Chondrocyte (in vitro differentiated cells): Measurements from ENCODE around the gene HID1. TPM values are rescaled to one million over a fixed set of nuclear protein-coding genes. Genes with fewer than 3 reads are reported as not detected.
A peak's percentile ranks its signal among the peaks of the same experiment; 100 is the strongest.

Experiments
- DNase-seq: peaks from one replicate; pipeline ENCODE4 v3.0.0; 2021; ENCODE audit warnings: mixed read lengths, low spot score
- H3K27ac Mint-ChIP-seq: one replicate; pipeline ENCODE4 v1.8.0; 2021; ENCODE audit warnings: mild to moderate bottlenecking, moderate library complexity, mixed read lengths; ENCODE audit not compliant: unreplicated experiment
- H3K27me3 Mint-ChIP-seq: 2 replicates; pipeline ENCODE4 v1.8.0; 2021; ENCODE audit warnings: low read depth, mixed read lengths
- H3K36me3 Mint-ChIP-seq: 2 replicates; pipeline ENCODE4 v1.8.0; 2021; ENCODE audit warnings: low read depth, mixed read lengths
- H3K4me1 Mint-ChIP-seq: 2 replicates; pipeline ENCODE4 v1.8.0; 2021; ENCODE audit warnings: low read depth, mild to moderate bottlenecking, mixed read lengths
- H3K4me3 Mint-ChIP-seq: one replicate; pipeline ENCODE4 v1.8.0; 2021; ENCODE audit warnings: mild to moderate bottlenecking, moderate library complexity, mixed read lengths; ENCODE audit not compliant: unreplicated experiment
- H3K9me3 Mint-ChIP-seq: 2 replicates; pipeline ENCODE4 v1.8.0; 2021; ENCODE audit warnings: low read depth, mixed read lengths
- total RNA-seq: library from RNA; stranded (reverse); gene quantifications from 3 replicates; pipeline ENCODE4 v1.2.1, GENCODE V29; 2021
- TF ChIP-seq, protein P1 (sequence below): fragments of 200-600 bp; sonication (generic); IDR thresholded peaks from 2 replicates; pipeline ENCODE4 v1.5.0; 2021; ENCODE audit warnings: antibody characterized with exemption, mild to moderate bottlenecking, moderate library complexity

HID1 gene
- total RNA-seq, 1 donor from 2014 or later: 4.7 TPM

DNA sequence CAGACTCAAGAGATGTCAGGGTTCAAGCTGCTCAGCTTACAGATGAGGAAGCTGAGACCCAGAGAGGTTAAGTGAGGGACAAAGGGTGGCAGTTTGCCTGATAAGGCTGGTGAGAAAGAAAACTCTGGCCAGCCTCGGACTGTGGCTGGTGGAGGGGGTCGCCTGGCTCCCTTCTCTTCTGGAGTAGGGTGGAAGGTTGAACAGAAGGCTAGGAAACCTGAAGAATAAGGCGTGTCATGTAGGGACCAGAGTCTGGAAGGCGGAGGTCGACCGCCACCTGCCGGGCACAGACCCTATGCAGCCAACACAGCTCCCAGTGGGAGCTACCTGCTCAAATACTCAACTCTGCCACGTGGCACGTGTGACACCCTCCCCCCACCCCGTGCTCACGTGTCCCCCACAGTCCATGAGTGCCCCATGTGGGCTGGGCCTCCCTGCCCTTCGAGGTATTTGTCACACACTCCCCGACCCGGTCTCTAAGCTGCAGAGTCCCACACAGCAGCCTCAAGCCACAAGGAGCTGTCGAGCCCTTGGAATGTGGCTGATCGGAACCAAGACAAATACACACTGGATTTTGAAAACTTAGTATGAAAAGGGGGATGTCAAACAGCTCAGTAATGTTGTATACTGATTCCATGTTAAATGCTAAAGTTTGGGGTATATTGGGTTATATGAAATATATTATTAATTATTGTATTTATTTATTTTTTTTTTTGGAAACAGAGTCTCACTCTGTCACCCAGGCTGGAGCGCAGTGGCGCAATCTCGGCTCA lies 11.8 kb downstream of the HID1 start:
- Mint-ChIP-seq H3K27ac (no peak overlapping the region), H3K27me3 (no peaks in the 10 kb centered on the region), H3K4me3 (no peak overlapping the region), H3K36me3 (no peaks in the 10 kb centered on the region), H3K4me1 (no peaks in the 10 kb centered on the region), H3K9me3 (no peaks in the 10 kb centered on the region)
- no peak for DNase-seq
- TF ChIP-seq, protein P1, sequence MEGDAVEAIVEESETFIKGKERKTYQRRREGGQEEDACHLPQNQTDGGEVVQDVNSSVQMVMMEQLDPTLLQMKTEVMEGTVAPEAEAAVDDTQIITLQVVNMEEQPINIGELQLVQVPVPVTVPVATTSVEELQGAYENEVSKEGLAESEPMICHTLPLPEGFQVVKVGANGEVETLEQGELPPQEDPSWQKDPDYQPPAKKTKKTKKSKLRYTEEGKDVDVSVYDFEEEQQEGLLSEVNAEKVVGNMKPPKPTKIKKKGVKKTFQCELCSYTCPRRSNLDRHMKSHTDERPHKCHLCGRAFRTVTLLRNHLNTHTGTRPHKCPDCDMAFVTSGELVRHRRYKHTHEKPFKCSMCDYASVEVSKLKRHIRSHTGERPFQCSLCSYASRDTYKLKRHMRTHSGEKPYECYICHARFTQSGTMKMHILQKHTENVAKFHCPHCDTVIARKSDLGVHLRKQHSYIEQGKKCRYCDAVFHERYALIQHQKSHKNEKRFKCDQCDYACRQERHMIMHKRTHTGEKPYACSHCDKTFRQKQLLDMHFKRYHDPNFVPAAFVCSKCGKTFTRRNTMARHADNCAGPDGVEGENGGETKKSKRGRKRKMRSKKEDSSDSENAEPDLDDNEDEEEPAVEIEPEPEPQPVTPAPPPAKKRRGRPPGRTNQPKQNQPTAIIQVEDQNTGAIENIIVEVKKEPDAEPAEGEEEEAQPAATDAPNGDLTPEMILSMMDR: peak; percentile 72

DNA sequence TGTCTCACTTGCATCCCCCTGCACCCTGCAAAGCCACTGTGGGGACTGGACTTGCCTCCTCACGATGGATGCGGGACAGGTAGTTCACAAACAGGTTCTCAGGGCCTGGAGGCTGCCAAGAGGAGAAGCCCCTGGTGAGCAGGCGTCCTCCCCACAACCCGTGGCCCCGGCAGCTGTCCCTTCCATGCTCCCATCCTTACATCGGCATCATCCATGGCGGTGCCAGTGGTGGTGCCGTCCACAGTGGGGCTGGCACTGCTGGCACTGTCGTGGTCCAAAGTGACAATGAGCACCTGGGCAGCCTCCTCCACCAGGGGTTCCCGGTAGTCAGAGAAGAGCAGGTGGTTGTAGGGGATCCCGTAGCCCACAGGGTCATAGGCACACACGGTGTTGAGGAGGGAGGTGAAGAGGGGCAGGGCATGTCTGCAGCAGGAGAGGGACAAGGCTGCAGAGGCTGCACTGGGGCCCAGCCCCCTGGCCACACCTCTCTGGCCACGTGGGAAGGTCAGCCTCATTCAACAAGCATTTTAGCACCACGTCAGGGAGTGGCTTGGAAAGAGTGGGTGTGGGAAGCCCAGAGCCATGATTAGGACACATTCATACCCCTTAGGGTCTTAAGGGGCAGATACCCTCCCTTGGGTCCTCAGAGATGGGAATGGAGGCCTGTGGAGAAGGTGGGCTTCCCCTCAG lies 12.6 kb downstream of the HID1 start:
- no peak for DNase-seq
- no peaks in the 10 kb centered on the region for H3K27me3 Mint-ChIP-seq
- H3K36me3 Mint-ChIP-seq: no peaks in the 10 kb centered on the region
- TF ChIP-seq, protein P1: no peak
- H3K4me3 Mint-ChIP-seq: no peak overlapping the region
- H3K9me3 Mint-ChIP-seq: no peaks in the 10 kb centered on the region
- H3K27ac Mint-ChIP-seq: no peak overlapping the region
- no peaks in the 10 kb centered on the region for H3K4me1 Mint-ChIP-seq

DNA sequence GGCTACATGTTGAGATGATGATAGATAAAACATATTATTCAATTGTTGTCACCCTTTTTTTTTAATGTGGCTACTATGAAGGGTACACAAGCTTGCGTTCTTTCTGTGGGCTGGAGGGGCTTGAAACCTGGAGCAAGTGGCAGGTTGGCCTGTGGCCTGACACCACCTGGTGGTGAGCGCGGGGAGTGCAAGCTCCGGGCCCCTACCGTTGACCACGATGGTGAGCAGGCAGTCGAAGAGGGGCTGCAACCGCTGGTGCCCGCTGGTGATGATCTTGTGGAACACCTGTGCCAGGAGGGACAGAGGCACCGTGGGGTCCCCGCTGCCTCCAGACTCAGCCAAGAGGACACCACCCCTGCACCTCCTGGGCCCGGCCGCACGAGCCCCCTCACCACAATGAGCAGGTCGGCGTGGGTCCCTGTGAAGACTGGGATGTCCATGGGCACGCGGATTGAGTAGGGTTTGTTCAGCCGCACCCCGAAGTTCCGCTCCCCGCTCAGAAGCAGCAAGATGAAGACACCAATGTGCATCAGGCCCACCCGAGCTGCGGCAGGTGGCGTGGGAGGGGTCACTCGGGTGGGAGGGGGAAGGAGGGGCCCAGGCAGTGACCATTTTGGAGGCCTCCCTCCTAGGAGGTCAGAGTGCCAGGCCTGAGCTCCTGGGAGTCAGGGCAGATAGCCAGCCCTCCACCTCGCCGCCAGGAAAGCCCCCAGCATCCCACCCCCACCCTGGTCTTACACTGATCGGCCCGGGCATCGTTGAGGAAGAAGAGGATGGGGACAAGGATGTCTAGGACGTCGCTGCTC lies 14.4 kb downstream of the HID1 start:
- H3K36me3 Mint-ChIP-seq: no peaks in the 10 kb centered on the region
- H3K4me3 Mint-ChIP-seq: no peak overlapping the region
- H3K4me1 Mint-ChIP-seq: no peaks in the 10 kb centered on the region
- H3K27ac Mint-ChIP-seq: no peak overlapping the region
- DNase-seq: no peak
- H3K9me3 Mint-ChIP-seq: no peaks in the 10 kb centered on the region
- TF ChIP-seq, protein P1: peak; percentile 90
- H3K27me3 Mint-ChIP-seq: no peaks in the 10 kb centered on the region

DNA sequence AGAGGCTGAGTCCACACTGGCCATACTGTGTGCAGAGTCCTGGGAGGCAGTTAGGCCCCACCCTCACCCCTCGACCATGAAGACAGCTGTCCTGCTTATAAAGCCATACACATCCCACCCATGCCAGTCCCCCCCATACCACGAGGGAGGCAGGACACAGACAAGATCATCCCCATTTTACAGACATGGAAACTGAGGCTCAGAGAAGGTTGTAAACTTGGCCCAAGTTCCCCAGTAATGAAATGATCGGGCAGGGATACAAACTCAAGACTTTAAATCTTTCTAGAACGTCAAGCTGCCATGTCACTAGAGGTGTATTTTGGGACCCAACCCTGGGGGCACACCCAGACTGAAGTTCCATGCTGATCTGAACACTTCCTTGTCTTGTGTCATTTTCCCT lies 16.5 kb downstream of the HID1 start:
- TF ChIP-seq, protein P1: no peak
- Mint-ChIP-seq H3K4me3 (no peak overlapping the region), H3K4me1 (no peaks in the 10 kb centered on the region), H3K36me3 (no peaks in the 10 kb centered on the region), H3K9me3 (no peaks in the 10 kb centered on the region), H3K27ac (no peak overlapping the region), H3K27me3 (peaks cover 2% of the 10 kb centered on the region)
- DNase-seq: no peak
